Endothelial cell of umbilical vein (primary cell): ENCODE data around the gene ABAT. TPM values are rescaled to one million over a fixed set of nuclear protein-coding genes. Genes with fewer than 3 reads are reported as not detected.

ENCODE experiments used
- BruUV-seq: library from RNA; stranded (reverse); fragments of 400-500 nt; replicated peaks from 2 replicates; lab custom pipeline; 2021; lab: Mats Ljungman, UMichigan
- CTCF ChIA-PET: fragments of 300-600, 350-600 bp; sonication (Branson Sonifier 250); formaldehyde crosslinking; loops from one replicate; lab custom pipeline; 2021; ENCODE audit warnings: antibody characterized with exemption, inconsistent platforms; lab: Charles Lee
- POLR2A ChIA-PET: fragments of 300-600, 350-600 bp; sonication (Branson Sonifier 250); formaldehyde crosslinking; loops from one replicate; lab custom pipeline; 2021; ENCODE audit warnings: antibody characterized with exemption, inconsistent platforms; lab: Charles Lee
- DNase-seq: peaks from one replicate; pipeline ENCODE4 v3.0.0-alpha.2; 2011; ENCODE audit warnings: low read depth, low spot score
- FAIRE-seq: peaks from 2 replicates; lab custom pipeline; 2011; peaks lifted over from hg19 to GRCh38; lab: Jason Lieb, UNC
- H2AFZ ChIP-seq: 2 replicates; pipeline ENCODE4 v1.6.0; 2012; ENCODE audit warnings: low read depth, low read length, control low read depth, inconsistent platforms
- H3K27ac ChIP-seq: 2 replicates; pipeline ENCODE4 v1.5.1; 2011; ENCODE audit warnings: low read depth, mild to moderate bottlenecking, control low read depth, low read length, moderate library complexity; ENCODE audit not compliant: insufficient read depth
- H3K27me3 ChIP-seq, 2 experiments: 2 replicates each; pipeline versions ENCODE4 v1.6.0 to v1.6.1; 2011; ENCODE audit warnings: low read length in 2 of 2, mixed read lengths in 1 of 2; ENCODE audit not compliant: control insufficient read depth in 2 of 2, insufficient read depth in 2 of 2
- H3K36me3 ChIP-seq, 2 experiments: 2 replicates in 1 of 2; 3 replicates in 1 of 2; pipeline ENCODE4 v1.5.1; 2011; ENCODE audit warnings: low read length in 2 of 2, mild to moderate bottlenecking in 1 of 2, moderate library complexity in 1 of 2; ENCODE audit not compliant: control insufficient read depth in 2 of 2, insufficient read depth in 2 of 2; ENCODE audit errors: extremely low read depth in 1 of 2
- H3K4me1 ChIP-seq: 3 replicates; pipeline ENCODE4 v1.5.1; 2011; ENCODE audit warnings: mild to moderate bottlenecking, low read length; ENCODE audit not compliant: control insufficient read depth, insufficient read depth; ENCODE audit errors: extremely low read depth
- H3K4me2 ChIP-seq: 2 replicates; pipeline ENCODE4 v1.6.1; 2011; ENCODE audit warnings: low read length, control low read depth, mixed read lengths; ENCODE audit not compliant: insufficient read depth
- H3K4me3 ChIP-seq, 3 experiments: fragments of 200-600 bp in 1 of 3; sonication (generic), shearing (Covaris generic) in 1 of 3; replicated peaks in 1 of 3; 2 replicates each; pipeline ENCODE4 v1.5.1; 2011 to 2016; ENCODE audit warnings: control low read depth in 3 of 3, low read length in 3 of 3, mild to moderate bottlenecking in 2 of 3, inconsistent platforms in 1 of 3, low read depth in 1 of 3, moderate library complexity in 1 of 3; ENCODE audit not compliant: insufficient read depth in 1 of 3
- H3K79me2 ChIP-seq: 2 replicates; pipeline ENCODE4 v1.6.0; 2012; ENCODE audit warnings: low read length, inconsistent platforms; ENCODE audit not compliant: control insufficient read depth, insufficient read depth
- H3K9ac ChIP-seq: replicated peaks from 2 replicates; pipeline ENCODE3; 2011; ENCODE audit warnings: low read length, control low read depth; ENCODE audit not compliant: insufficient read depth; ENCODE audit errors: extremely low read depth
- H3K9me1 ChIP-seq: replicated peaks from 3 replicates; pipeline ENCODE4 v1.6.0; 2011; ENCODE audit warnings: mild to moderate bottlenecking, low read length; ENCODE audit not compliant: control insufficient read depth, insufficient read depth; ENCODE audit errors: extremely low read depth
- H3K9me3 ChIP-seq: replicated peaks from 2 replicates; pipeline ENCODE4 v1.5.1; 2012; ENCODE audit warnings: low read length, inconsistent platforms; ENCODE audit not compliant: control insufficient read depth, insufficient read depth
- H4K20me1 ChIP-seq: replicated peaks from 2 replicates; pipeline ENCODE3; 2011; ENCODE audit warnings: mild to moderate bottlenecking, low read length; ENCODE audit not compliant: control insufficient read depth, insufficient read depth; ENCODE audit errors: extremely low read depth
- CTCF ChIP-seq, 2 donors: IDR thresholded peaks; 1 replicate in 1 of 2; 2 replicates in 1 of 2; pipeline ENCODE4 v1.5.1; 2011; ENCODE audit warnings: low read length in 2 of 2, mild to moderate bottlenecking in 2 of 2, moderate library complexity in 2 of 2, control low read depth in 1 of 2, inconsistent platforms in 1 of 2, low read depth in 1 of 2; ENCODE audit not compliant: insufficient read depth in 1 of 2; ENCODE audit errors: extremely low read depth in 1 of 2
- EZH2 ChIP-seq: IDR thresholded peaks from 2 replicates; pipeline ENCODE4 v1.6.1; 2012; ENCODE audit warnings: borderline replicate concordance, low read depth, mild to moderate bottlenecking, moderate library complexity, low read length, inconsistent platforms; ENCODE audit not compliant: severe bottlenecking
- FOS ChIP-seq: IDR thresholded peaks from 2 replicates; pipeline ENCODE4 v1.6.1; 2011; ENCODE audit warnings: mild to moderate bottlenecking, low read length, moderate library complexity, borderline replicate concordance; ENCODE audit not compliant: insufficient read depth
- GATA2 ChIP-seq: IDR thresholded peaks from 2 replicates; pipeline ENCODE4 v1.7.0; 2011; ENCODE audit warnings: low read depth, mild to moderate bottlenecking, moderate library complexity, mixed read lengths, low read length; ENCODE audit not compliant: insufficient read length, insufficient read depth
- JUN ChIP-seq: IDR thresholded peaks from 2 replicates; pipeline ENCODE4 v1.6.1; 2011; ENCODE audit warnings: borderline replicate concordance, low read depth; ENCODE audit not compliant: insufficient read length, insufficient read depth
- MAX ChIP-seq: IDR thresholded peaks from 2 replicates; pipeline ENCODE4 v1.6.1; 2011; ENCODE audit not compliant: insufficient read depth, insufficient read length
- MYC ChIP-seq: IDR thresholded peaks from one replicate; pipeline ENCODE4 v1.6.1; 2011; ENCODE audit warnings: mild to moderate bottlenecking, low read depth, low read length
- POLR2A ChIP-seq: IDR thresholded peaks from 2 replicates; pipeline ENCODE4 v1.6.1; 2012; ENCODE audit warnings: low read depth, mild to moderate bottlenecking, control low read depth, low read length
- POLR2AphosphoS5 ChIP-seq: IDR thresholded peaks from 2 replicates; pipeline ENCODE4 v1.6.1; 2012; ENCODE audit warnings: low read depth, mild to moderate bottlenecking, control low read depth, low read length, moderate library complexity; ENCODE audit not compliant: insufficient read depth
- dilution Hi-C: fragments of 300-500 bp; cut with MboI; formaldehyde crosslinking; loops from one replicate; pipeline ENCODE4 v1.15.0; 2019; ENCODE audit warnings: low sequenced_read_pairs; ENCODE audit not compliant: extremely low pct_ligation_motif_present
- intact Hi-C: fragments of 100-400 bp; cut with micrococcal nuclease; formaldehyde crosslinking; loops from one replicate; pipeline ENCODE4 v1.10.0; 2022
- polyA plus RNA-seq, 4 experiments: library from polyadenylated mRNA; depleted of rRNA in 3 of 4; stranded (reverse) in 3 of 4; unstranded in 1 of 4; fragments of >200 nt; gene quantifications; 2 replicates each; pipeline versions ENCODE4 v1.2.1 to v1.2.3, GENCODE V29; 2011 to 2012; ENCODE audit warnings: missing spikeins in 1 of 4
- total RNA-seq: library from RNA; stranded (reverse); gene quantifications from 2 replicates; pipeline ENCODE4 v1.2.3, GENCODE V29; 2021

The ABAT gene
- total and polyA plus RNA-seq, 2 donors (not counting 3 experiments of a cell fraction or from before 2014, with no cell fraction given): 1.3 to 1.4 TPM

GRCh38 chr16:8741636-8742035 lies 67.2 kb downstream of the ABAT start:
- Histone ChIP-seq H3K79me2 (no peaks in the 10 kb centered on the region), H3K9me3 (no peaks in the 10 kb centered on the region), H3K36me3 (no peaks in the 10 kb centered on the region), H3K4me2 (no peak overlapping the region), H3K4me3 (no peak overlapping the region), H4K20me1 (no peaks in the 10 kb centered on the region), H2AFZ (no peak overlapping the region), H3K27ac (no peak overlapping the region), H3K9ac (no peak overlapping the region), H3K27me3 (no peaks in the 10 kb centered on the region), H3K9me1 (no peaks in the 10 kb centered on the region), H3K4me1 (no peaks in the 10 kb centered on the region)
- dilution Hi-C loops (no loop called here), intact Hi-C loops (no loop called here)
- no peak for DNase-seq
- ChIA-PET CTCF (interaction anchor here (1.0 kb wide), 1 partner anchor 11 kb away, joined by 5 read pairs; no protein-coding TSS in a partner anchor), POLR2A (no interaction called here)
- TF ChIP-seq GATA2: no peak
- no peak for TF ChIP-seq FOS
- TF ChIP-seq MYC: no peak
- TF ChIP-seq EZH2: no peak
- no peak for TF ChIP-seq POLR2A
- no peak for TF ChIP-seq POLR2AphosphoS5
- TF ChIP-seq CTCF (IDR thresholded peaks at IDR 0.05; ENCODE audit: extremely low read depth in 1 of 2, insufficient read depth in 1 of 2, low read depth in 1 of 2, low read length in 2 of 2): no peak
- no peak for TF ChIP-seq JUN
- no peak for TF ChIP-seq MAX
- no peak for FAIRE-seq
- BruUV-seq: no TSS peak
